Right lung (tissue), 5 donors: ENCODE data around the gene SEC24B. TPM values are rescaled to one million over a fixed set of nuclear protein-coding genes. Genes with fewer than 3 reads are reported as not detected.
"Not testable (repeated sequence)": the region's sequence is repeated elsewhere in the genome, so short reads cannot be mapped to it uniquely, and the experiment has no call there.

Source experiments
- DNase-seq, 2 donors: peaks; one replicate each; pipeline ENCODE4 v3.0.0-alpha.2; 2013
- polyA plus RNA-seq, 5 donors: library from polyadenylated mRNA; unstranded; fragments of 120-200 nt; gene quantifications; one replicate each; pipeline versions ENCODE4 v1.2.1 to v1.2.3, GENCODE V29; 2013; ENCODE audit warnings: inconsistent platforms in 1 of 5, low replicate concordance in 1 of 5; ENCODE audit not compliant: insufficient read length in 5 of 5, insufficient read depth in 1 of 5

SEC24B gene
- polyA plus RNA-seq, 5 donors = 28.0 to 44.0 (median 39.2) TPM

- DNase-seq = no peak
These were observed 141.6 kb downstream of the SEC24B start for GRCh38 chr4:109574931-109575804.

GRCh38 chr4:109576462-109576861 is 142.8 kb downstream of the SEC24B start:
- peak; percentile 13 to 28 for DNase-seq

- DNase-seq = no peak
These were observed 145.2 kb downstream of the SEC24B start for GRCh38 chr4:109578846-109579245.

GRCh38 chr4:109579997-109580396 is 146.4 kb downstream of the SEC24B start:
- not testable (repeated sequence) for DNase-seq

GRCh38 chr4:109588176-109588575 is 154.6 kb downstream of the SEC24B start:
- no peak for DNase-seq

- no peak for DNase-seq
These were observed 155.5 kb downstream of the SEC24B start for GRCh38 chr4:109589119-109589518.

- no peak for DNase-seq
These were observed 156.0 kb downstream of the SEC24B start for GRCh38 chr4:109589605-109590004.

Other genes starting within 250 kb of the SEC24B start
- 1 to 10 TPM; 1.3 to 2.6 (median 1.6) TPM for gene COL25A1, start 131.2 kb upstream of the SEC24B start, polyA plus RNA-seq
- gene MCUB, start 126.4 kb downstream of the SEC24B start, polyA plus RNA-seq = 1 to 10 TPM; 4.3 to 8.8 (median 6.2) TPM